Chondrocyte (in vitro differentiated cells): ENCODE measurements around the gene C2orf72. TPM values are rescaled to one million over a fixed set of nuclear protein-coding genes. Genes with fewer than 3 reads are reported as not detected.

ENCODE experiments used
- DNase-seq: peaks from one replicate; pipeline ENCODE4 v3.0.0; 2021; ENCODE audit warnings: mixed read lengths, low spot score
- H3K27ac Mint-ChIP-seq: one replicate; pipeline ENCODE4 v1.8.0; 2021; ENCODE audit warnings: mild to moderate bottlenecking, moderate library complexity, mixed read lengths; ENCODE audit not compliant: unreplicated experiment
- H3K27me3 Mint-ChIP-seq: 2 replicates; pipeline ENCODE4 v1.8.0; 2021; ENCODE audit warnings: low read depth, mixed read lengths
- H3K36me3 Mint-ChIP-seq: 2 replicates; pipeline ENCODE4 v1.8.0; 2021; ENCODE audit warnings: low read depth, mixed read lengths
- H3K4me1 Mint-ChIP-seq: 2 replicates; pipeline ENCODE4 v1.8.0; 2021; ENCODE audit warnings: low read depth, mild to moderate bottlenecking, mixed read lengths
- H3K4me3 Mint-ChIP-seq: one replicate; pipeline ENCODE4 v1.8.0; 2021; ENCODE audit warnings: mild to moderate bottlenecking, moderate library complexity, mixed read lengths; ENCODE audit not compliant: unreplicated experiment
- H3K9me3 Mint-ChIP-seq: 2 replicates; pipeline ENCODE4 v1.8.0; 2021; ENCODE audit warnings: low read depth, mixed read lengths
- CTCF ChIP-seq: fragments of 200-600 bp; sonication (generic); IDR thresholded peaks from 2 replicates; pipeline ENCODE4 v1.5.0; 2021; ENCODE audit warnings: antibody characterized with exemption, mild to moderate bottlenecking, moderate library complexity
- total RNA-seq: library from RNA; stranded (reverse); gene quantifications from 3 replicates; pipeline ENCODE4 v1.2.1, GENCODE V29; 2021

The C2orf72 gene
- total RNA-seq, 1 donor from 2014 or later: 1.3 TPM

GRCh38 chr2:231013820-231014219 lies 23.5 kb upstream of the C2orf72 start:
- no peaks in the 10 kb centered on the region for H3K4me1 Mint-ChIP-seq
- DNase-seq: no peak
- no peaks in the 10 kb centered on the region for H3K36me3 Mint-ChIP-seq
- no peak overlapping the region for H3K27ac Mint-ChIP-seq
- H3K4me3 Mint-ChIP-seq: no peak overlapping the region
- TF ChIP-seq CTCF: no peak
- peaks cover 29% of the 10 kb centered on the region for H3K27me3 Mint-ChIP-seq
- no peaks in the 10 kb centered on the region for H3K9me3 Mint-ChIP-seq

- peaks cover 18% of the 10 kb centered on the region for H3K27me3 Mint-ChIP-seq
- H3K4me1 Mint-ChIP-seq: no peaks in the 10 kb centered on the region
- H3K36me3 Mint-ChIP-seq: no peaks in the 10 kb centered on the region
- no peaks in the 10 kb centered on the region for H3K9me3 Mint-ChIP-seq
- no peak for TF ChIP-seq CTCF
- DNase-seq: no peak
- no peak overlapping the region for H3K27ac Mint-ChIP-seq
- H3K4me3 Mint-ChIP-seq: no peak overlapping the region
Observed at GRCh38 chr2:231015478-231015877, 21.8 kb upstream of the C2orf72 start.

- TF ChIP-seq CTCF: no peak
- Mint-ChIP-seq H3K36me3 (no peaks in the 10 kb centered on the region), H3K27me3 (peaks cover 19% of the 10 kb centered on the region), H3K9me3 (peaks cover 4% of the 10 kb centered on the region), H3K27ac (no peak overlapping the region), H3K4me1 (no peaks in the 10 kb centered on the region), H3K4me3 (no peak overlapping the region)
- DNase-seq: no peak
Observed at GRCh38 chr2:231015926-231016325, 21.4 kb upstream of the C2orf72 start.

- no peak for TF ChIP-seq CTCF
- peaks cover 18% of the 10 kb centered on the region for H3K27me3 Mint-ChIP-seq
- H3K4me3 Mint-ChIP-seq: no peak overlapping the region
- H3K27ac Mint-ChIP-seq: no peak overlapping the region
- H3K36me3 Mint-ChIP-seq: no peaks in the 10 kb centered on the region
- H3K9me3 Mint-ChIP-seq: peaks cover 6% of the 10 kb centered on the region
- H3K4me1 Mint-ChIP-seq: no peaks in the 10 kb centered on the region
- no peak for DNase-seq
Observed at GRCh38 chr2:231016566-231017230, 20.6 kb upstream of the C2orf72 start.

- H3K4me1 Mint-ChIP-seq: no peaks in the 10 kb centered on the region
- peaks cover 16% of the 10 kb centered on the region for H3K27me3 Mint-ChIP-seq
- H3K9me3 Mint-ChIP-seq: peaks cover 6% of the 10 kb centered on the region
- H3K4me3 Mint-ChIP-seq: no peak overlapping the region
- no peak overlapping the region for H3K27ac Mint-ChIP-seq
- H3K36me3 Mint-ChIP-seq: no peaks in the 10 kb centered on the region
- no peak for TF ChIP-seq CTCF
- DNase-seq: no peak
Observed at GRCh38 chr2:231017231-231017598, 20.1 kb upstream of the C2orf72 start.
